HepG2 (cell line): ENCODE measurements around the gene HIGD1A. TPM values are rescaled to one million over a fixed set of nuclear protein-coding genes. Genes with fewer than 3 reads are reported as not detected.

Experiments
- AGO2 ChIP-seq: fragments of 200-400 bp; formaldehyde crosslinking; optimal IDR thresholded peaks from 2 replicates; pipeline ENCODE3; 2017; ENCODE audit warnings: mild to moderate bottlenecking, low read depth, low read length, moderate library complexity
- KLF12 ChIP-seq: sonication (generic); formaldehyde crosslinking; IDR thresholded peaks from 2 replicates; pipeline ENCODE4 v1.4.0; 2020; ENCODE audit warnings: missing genetic modification reagents, borderline replicate concordance
- PCBP1 ChIP-seq: fragments of 200-400 bp; formaldehyde crosslinking; IDR thresholded peaks from 2 replicates; pipeline ENCODE4 v1.6.1; 2017; ENCODE audit warnings: mild to moderate bottlenecking, low read depth, low read length, borderline replicate concordance
- PRMT3 ChIP-seq: sonication (generic); formaldehyde crosslinking; IDR thresholded peaks from 2 replicates; pipeline ENCODE4 v1.8.1; 2022; ENCODE audit warnings: low read depth, mild to moderate bottlenecking, moderate library complexity, missing genetic modification reagents, borderline replicate concordance
- RELA ChIP-seq: sonication (generic); formaldehyde crosslinking; IDR thresholded peaks from 2 replicates; pipeline ENCODE4 v1.4.0; 2020; ENCODE audit warnings: missing genetic modification reagents
- ZBTB42 ChIP-seq: sonication (generic); formaldehyde crosslinking; IDR thresholded peaks from 2 replicates; pipeline ENCODE4 v1.5.0; 2020; ENCODE audit warnings: mild to moderate bottlenecking, missing genetic modification reagents
- ZKSCAN8 ChIP-seq: IDR thresholded peaks from 2 replicates; pipeline ENCODE4 v1.6.1; 2016; ENCODE audit warnings: borderline replicate concordance, missing genetic modification reagents, missing compliant biosample characterization
- ZNF335 ChIP-seq: sonication (generic); formaldehyde crosslinking; IDR thresholded peaks from 2 replicates; pipeline ENCODE4 v1.4.0; 2020; ENCODE audit warnings: missing genetic modification reagents
- ZNF614 ChIP-seq: IDR thresholded peaks from 2 replicates; pipeline ENCODE4 v1.6.1; 2018; ENCODE audit warnings: missing biosample characterization, missing genetic modification reagents, inconsistent platforms, borderline replicate concordance
- ZNF775 ChIP-seq: sonication (generic); formaldehyde crosslinking; IDR thresholded peaks from 2 replicates; pipeline ENCODE4 v1.4.0; 2020; ENCODE audit warnings: missing genetic modification reagents, mild to moderate bottlenecking, moderate library complexity, borderline replicate concordance
- ZNF878 ChIP-seq: sonication (generic); formaldehyde crosslinking; IDR thresholded peaks from 2 replicates; pipeline ENCODE4 v1.8.1; 2023; ENCODE audit warnings: mild to moderate bottlenecking, missing genetic modification reagents, moderate library complexity
- polyA plus RNA-seq, 8 experiments: library from polyadenylated mRNA; depleted of rRNA in 3 of 8; stranded (reverse) in 7 of 8; unstranded in 1 of 8; fragments of >200 nt; fragmentation: Illumina TruSeq in 4 of 8; extraction: Trizol in 4 of 8; gene quantifications; 2 replicates each; pipeline versions ENCODE4 v1.2.1 to v1.2.3, GENCODE V29; 2011 to 2016; ENCODE audit warnings: low read depth in 4 of 8, missing spikeins in 1 of 8, mixed read lengths in 1 of 8; ENCODE audit not compliant: insufficient read depth in 1 of 8
- total RNA-seq, 5 experiments: library from RNA; depleted of rRNA; stranded (reverse); fragments of >200 nt; fragmentation: Illumina TruSeq; extraction: Trizol; gene quantifications; 2 replicates each; pipeline ENCODE4 v1.2.3, GENCODE V29; 2016; ENCODE audit warnings: low read depth in 1 of 5
- TF ChIP-seq, protein P1 (sequence below): sonication (generic); formaldehyde crosslinking; IDR thresholded peaks from 2 replicates; pipeline ENCODE4 v1.4.0; 2020; ENCODE audit warnings: missing genetic modification reagents, borderline replicate concordance
- TF ChIP-seq, protein P2 (sequence below): sonication (generic); formaldehyde crosslinking; IDR thresholded peaks from 2 replicates; pipeline ENCODE4 v1.4.0; 2020; ENCODE audit warnings: mild to moderate bottlenecking, missing genetic modification reagents
- TF ChIP-seq, protein P3 (sequence below): sonication (generic); formaldehyde crosslinking; IDR thresholded peaks from 2 replicates; pipeline ENCODE4 v1.8.1; 2023; ENCODE audit warnings: mild to moderate bottlenecking, missing genetic modification reagents
- TF ChIP-seq, protein P4 (sequence below): sonication (generic); formaldehyde crosslinking; IDR thresholded peaks from 2 replicates; pipeline ENCODE4 v1.4.0; 2020; ENCODE audit warnings: missing genetic modification reagents
- TF ChIP-seq, protein P5 (sequence below): sonication (generic); formaldehyde crosslinking; IDR thresholded peaks from 2 replicates; pipeline ENCODE4 v1.8.1; 2023; ENCODE audit warnings: missing genetic modification reagents, mild to moderate bottlenecking, borderline replicate concordance

HIGD1A gene
- total and polyA plus RNA-seq, 2 of the 13 experiments (the other 11 are each of a cell fraction or from before 2014, with no cell fraction given): 222 to 253 TPM

DNA sequence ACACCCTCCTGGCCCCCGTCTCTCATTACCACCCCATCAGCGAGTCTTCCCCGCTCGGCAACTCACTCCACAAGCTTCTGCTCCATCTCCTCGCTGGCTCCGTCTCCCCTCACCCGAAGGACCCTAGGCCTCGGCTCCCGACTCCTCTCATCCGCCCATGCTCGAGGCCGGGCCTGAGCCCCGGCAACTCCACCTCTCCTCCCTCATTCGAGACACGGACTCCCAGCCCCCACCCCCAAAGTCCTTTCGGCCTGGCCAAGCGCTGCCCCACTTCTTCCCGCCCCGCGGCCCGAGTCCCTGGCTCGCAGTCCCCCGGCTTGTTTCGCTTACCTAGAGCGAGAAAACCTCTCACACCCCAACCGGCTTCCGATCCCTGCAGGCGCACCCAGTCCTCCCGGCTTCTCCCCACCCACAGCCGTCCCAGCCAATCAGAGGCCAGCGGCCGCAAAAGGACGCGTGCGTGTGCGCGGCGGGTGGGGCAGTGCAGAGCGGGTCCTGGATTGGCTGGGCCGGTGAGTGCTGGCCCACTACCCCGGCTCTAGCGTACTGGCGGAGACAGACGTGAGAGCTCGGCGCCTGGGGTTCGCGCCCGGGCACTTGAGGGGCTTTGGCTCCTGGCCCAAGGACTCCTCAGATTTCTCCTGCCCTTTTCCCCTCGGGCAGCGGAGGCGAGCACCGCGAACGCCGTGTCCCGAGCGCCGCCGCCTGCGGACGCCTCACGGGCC lies at the start of gene HIGD1A (continued):
- TF ChIP-seq, protein P1, sequence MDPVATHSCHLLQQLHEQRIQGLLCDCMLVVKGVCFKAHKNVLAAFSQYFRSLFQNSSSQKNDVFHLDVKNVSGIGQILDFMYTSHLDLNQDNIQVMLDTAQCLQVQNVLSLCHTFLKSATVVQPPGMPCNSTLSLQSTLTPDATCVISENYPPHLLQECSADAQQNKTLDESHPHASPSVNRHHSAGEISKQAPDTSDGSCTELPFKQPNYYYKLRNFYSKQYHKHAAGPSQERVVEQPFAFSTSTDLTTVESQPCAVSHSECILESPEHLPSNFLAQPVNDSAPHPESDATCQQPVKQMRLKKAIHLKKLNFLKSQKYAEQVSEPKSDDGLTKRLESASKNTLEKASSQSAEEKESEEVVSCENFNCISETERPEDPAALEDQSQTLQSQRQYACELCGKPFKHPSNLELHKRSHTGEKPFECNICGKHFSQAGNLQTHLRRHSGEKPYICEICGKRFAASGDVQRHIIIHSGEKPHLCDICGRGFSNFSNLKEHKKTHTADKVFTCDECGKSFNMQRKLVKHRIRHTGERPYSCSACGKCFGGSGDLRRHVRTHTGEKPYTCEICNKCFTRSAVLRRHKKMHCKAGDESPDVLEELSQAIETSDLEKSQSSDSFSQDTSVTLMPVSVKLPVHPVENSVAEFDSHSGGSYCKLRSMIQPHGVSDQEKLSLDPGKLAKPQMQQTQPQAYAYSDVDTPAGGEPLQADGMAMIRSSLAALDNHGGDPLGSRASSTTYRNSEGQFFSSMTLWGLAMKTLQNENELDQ (CRISPR knock-in tag): no peak
- peak; percentile 17; the same call in 1 of the 2 replicates for TF ChIP-seq PCBP1
- no peak for TF ChIP-seq ZNF335 (CRISPR knock-in tag)
- peak; percentile 89 for TF ChIP-seq AGO2
- no peak for TF ChIP-seq KLF12 (CRISPR knock-in tag)
- TF ChIP-seq, protein P2, sequence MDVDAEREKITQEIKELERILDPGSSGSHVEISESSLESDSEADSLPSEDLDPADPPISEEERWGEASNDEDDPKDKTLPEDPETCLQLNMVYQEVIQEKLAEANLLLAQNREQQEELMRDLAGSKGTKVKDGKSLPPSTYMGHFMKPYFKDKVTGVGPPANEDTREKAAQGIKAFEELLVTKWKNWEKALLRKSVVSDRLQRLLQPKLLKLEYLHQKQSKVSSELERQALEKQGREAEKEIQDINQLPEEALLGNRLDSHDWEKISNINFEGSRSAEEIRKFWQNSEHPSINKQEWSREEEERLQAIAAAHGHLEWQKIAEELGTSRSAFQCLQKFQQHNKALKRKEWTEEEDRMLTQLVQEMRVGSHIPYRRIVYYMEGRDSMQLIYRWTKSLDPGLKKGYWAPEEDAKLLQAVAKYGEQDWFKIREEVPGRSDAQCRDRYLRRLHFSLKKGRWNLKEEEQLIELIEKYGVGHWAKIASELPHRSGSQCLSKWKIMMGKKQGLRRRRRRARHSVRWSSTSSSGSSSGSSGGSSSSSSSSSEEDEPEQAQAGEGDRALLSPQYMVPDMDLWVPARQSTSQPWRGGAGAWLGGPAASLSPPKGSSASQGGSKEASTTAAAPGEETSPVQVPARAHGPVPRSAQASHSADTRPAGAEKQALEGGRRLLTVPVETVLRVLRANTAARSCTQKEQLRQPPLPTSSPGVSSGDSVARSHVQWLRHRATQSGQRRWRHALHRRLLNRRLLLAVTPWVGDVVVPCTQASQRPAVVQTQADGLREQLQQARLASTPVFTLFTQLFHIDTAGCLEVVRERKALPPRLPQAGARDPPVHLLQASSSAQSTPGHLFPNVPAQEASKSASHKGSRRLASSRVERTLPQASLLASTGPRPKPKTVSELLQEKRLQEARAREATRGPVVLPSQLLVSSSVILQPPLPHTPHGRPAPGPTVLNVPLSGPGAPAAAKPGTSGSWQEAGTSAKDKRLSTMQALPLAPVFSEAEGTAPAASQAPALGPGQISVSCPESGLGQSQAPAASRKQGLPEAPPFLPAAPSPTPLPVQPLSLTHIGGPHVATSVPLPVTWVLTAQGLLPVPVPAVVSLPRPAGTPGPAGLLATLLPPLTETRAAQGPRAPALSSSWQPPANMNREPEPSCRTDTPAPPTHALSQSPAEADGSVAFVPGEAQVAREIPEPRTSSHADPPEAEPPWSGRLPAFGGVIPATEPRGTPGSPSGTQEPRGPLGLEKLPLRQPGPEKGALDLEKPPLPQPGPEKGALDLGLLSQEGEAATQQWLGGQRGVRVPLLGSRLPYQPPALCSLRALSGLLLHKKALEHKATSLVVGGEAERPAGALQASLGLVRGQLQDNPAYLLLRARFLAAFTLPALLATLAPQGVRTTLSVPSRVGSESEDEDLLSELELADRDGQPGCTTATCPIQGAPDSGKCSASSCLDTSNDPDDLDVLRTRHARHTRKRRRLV (CRISPR knock-in tag): 0 out of 2 replicates have a peak, but pooled peaks have one; percentile 32
- TF ChIP-seq ZBTB42: peak; percentile 74
- TF ChIP-seq, protein P3, sequence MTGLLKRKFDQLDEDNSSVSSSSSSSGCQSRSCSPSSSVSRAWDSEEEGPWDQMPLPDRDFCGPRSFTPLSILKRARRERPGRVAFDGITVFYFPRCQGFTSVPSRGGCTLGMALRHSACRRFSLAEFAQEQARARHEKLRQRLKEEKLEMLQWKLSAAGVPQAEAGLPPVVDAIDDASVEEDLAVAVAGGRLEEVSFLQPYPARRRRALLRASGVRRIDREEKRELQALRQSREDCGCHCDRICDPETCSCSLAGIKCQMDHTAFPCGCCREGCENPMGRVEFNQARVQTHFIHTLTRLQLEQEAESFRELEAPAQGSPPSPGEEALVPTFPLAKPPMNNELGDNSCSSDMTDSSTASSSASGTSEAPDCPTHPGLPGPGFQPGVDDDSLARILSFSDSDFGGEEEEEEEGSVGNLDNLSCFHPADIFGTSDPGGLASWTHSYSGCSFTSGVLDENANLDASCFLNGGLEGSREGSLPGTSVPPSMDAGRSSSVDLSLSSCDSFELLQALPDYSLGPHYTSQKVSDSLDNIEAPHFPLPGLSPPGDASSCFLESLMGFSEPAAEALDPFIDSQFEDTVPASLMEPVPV (CRISPR knock-in tag): peak; percentile 75; the same call in 1 of the 2 replicates
- TF ChIP-seq, protein P4, sequence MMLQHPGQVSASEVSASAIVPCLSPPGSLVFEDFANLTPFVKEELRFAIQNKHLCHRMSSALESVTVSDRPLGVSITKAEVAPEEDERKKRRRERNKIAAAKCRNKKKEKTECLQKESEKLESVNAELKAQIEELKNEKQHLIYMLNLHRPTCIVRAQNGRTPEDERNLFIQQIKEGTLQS (CRISPR knock-in tag): no peak
- peak; percentile 84 for TF ChIP-seq ZNF878 (CRISPR knock-in tag)
- 0 out of 2 replicates have a peak, but pooled peaks have one; percentile 28 for TF ChIP-seq ZKSCAN8 (CRISPR knock-in tag)
- TF ChIP-seq, protein P5, sequence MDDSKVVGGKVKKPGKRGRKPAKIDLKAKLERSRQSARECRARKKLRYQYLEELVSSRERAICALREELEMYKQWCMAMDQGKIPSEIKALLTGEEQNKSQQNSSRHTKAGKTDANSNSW (CRISPR knock-in tag): no peak
- no peak for TF ChIP-seq RELA
- TF ChIP-seq ZNF614 (CRISPR knock-in tag): no peak
- no peak; the same call in 1 of the 2 replicates for TF ChIP-seq ZNF775 (CRISPR knock-in tag)
- TF ChIP-seq PRMT3: peak; percentile 56; the same call in 1 of the 2 replicates
